RWPE2 (cell line): ENCODE data around the gene KIF3A.

ENCODE experiments used
- ATAC-seq: fragments of 200-7000 bp; cut with Tn5 transposase; 3 replicates; pipeline ENCODE4 v1.9.1; 2021; ENCODE audit warnings: low read depth
- DNase-seq: peaks from one replicate; pipeline ENCODE4 v3.0.0-alpha.2; 2020; ENCODE audit warnings: low spot score
- H3K27ac ChIP-seq: fragments of 450-650 bp; 2 replicates; pipeline ENCODE4 v1.5.1; 2017; ENCODE audit warnings: mild to moderate bottlenecking; ENCODE audit not compliant: poor library complexity, severe bottlenecking
- H3K27me3 ChIP-seq: fragments of 250-450 bp; sonication (Bioruptor Pico); 2 replicates; pipeline ENCODE4 v1.5.1; 2021; ENCODE audit warnings: mild to moderate bottlenecking, moderate library complexity; ENCODE audit not compliant: insufficient read depth, poor library complexity, severe bottlenecking
- H3K36me3 ChIP-seq: fragments of 250-450 bp; sonication (Bioruptor Pico); 2 replicates; pipeline ENCODE4 v1.5.1; 2020; ENCODE audit warnings: low read depth, mild to moderate bottlenecking, moderate library complexity
- H3K4me1 ChIP-seq: fragments of 250-450 bp; sonication (Bioruptor Pico); 2 replicates; pipeline ENCODE4 v1.5.1; 2021; ENCODE audit warnings: mild to moderate bottlenecking, moderate library complexity; ENCODE audit not compliant: insufficient read depth, poor library complexity, severe bottlenecking
- H3K4me3 ChIP-seq: fragments of 250-450 bp; sonication (Bioruptor Pico); 2 replicates; pipeline ENCODE4 v1.5.1; 2021; ENCODE audit warnings: mild to moderate bottlenecking, moderate library complexity; ENCODE audit not compliant: severe bottlenecking
- H3K9me3 ChIP-seq: fragments of 250-450 bp; sonication (Bioruptor Pico); 2 replicates; pipeline ENCODE4 v1.5.1; 2021; ENCODE audit warnings: mild to moderate bottlenecking, moderate library complexity; ENCODE audit not compliant: severe bottlenecking
- TF ChIP-seq, protein P1 (sequence below): fragments of 450-650 bp; IDR thresholded peaks from one replicate; pipeline ENCODE4 v1.5.1; 2017; ENCODE audit warnings: mild to moderate bottlenecking, moderate library complexity; ENCODE audit not compliant: poor library complexity, severe bottlenecking

KIF3A gene

DNA sequence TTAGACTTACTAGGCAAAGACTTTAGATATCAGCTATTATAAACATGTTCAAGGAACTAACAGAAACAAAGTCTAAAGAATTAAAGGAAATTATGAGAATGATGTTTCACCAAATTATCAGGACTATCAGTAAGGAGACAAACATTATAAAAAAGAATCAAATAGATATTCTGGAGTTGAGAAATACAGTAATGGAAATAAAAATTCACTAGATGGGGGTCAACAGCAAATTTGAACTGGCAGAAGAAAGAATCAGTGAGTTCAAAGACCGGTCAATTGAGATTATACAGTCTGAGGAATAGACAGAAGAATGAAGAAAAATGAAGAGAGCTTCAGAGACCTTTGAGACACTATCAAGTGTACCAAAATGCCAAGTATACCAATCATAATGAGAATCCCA lies 89.0 kb downstream of the KIF3A start:
- ATAC-seq = no peak
- H3K4me1 ChIP-seq = no peaks in the 10 kb centered on the region
- H3K27ac ChIP-seq = no peak overlapping the region
- H3K9me3 ChIP-seq = no peaks in the 10 kb centered on the region
- H3K36me3 ChIP-seq = no peaks in the 10 kb centered on the region
- DNase-seq = no peak
- no peaks in the 10 kb centered on the region for H3K27me3 ChIP-seq
- TF ChIP-seq, protein P1, sequence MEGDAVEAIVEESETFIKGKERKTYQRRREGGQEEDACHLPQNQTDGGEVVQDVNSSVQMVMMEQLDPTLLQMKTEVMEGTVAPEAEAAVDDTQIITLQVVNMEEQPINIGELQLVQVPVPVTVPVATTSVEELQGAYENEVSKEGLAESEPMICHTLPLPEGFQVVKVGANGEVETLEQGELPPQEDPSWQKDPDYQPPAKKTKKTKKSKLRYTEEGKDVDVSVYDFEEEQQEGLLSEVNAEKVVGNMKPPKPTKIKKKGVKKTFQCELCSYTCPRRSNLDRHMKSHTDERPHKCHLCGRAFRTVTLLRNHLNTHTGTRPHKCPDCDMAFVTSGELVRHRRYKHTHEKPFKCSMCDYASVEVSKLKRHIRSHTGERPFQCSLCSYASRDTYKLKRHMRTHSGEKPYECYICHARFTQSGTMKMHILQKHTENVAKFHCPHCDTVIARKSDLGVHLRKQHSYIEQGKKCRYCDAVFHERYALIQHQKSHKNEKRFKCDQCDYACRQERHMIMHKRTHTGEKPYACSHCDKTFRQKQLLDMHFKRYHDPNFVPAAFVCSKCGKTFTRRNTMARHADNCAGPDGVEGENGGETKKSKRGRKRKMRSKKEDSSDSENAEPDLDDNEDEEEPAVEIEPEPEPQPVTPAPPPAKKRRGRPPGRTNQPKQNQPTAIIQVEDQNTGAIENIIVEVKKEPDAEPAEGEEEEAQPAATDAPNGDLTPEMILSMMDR = no peak
- H3K4me3 ChIP-seq = no peak overlapping the region

DNA sequence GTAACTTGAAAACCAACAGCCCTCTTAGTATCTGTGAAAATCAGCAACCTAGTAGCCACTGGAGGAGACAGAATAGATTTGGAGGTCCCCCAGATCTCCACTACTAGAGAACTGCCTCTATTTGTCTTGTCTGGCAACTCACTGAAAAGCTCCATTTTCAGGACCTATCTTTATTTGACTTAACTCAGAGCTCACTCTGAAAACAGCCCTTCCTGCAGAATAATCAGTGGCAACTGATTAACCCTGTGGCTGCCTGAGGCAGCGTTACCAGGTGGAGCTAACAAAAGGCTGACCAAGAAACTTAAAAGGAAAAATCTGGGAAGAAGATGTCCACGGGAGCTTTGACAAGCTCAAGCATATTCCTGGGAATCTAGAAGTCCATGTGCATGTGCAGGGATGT lies 89.9 kb downstream of the KIF3A start:
- H3K9me3 ChIP-seq = no peaks in the 10 kb centered on the region
- no peak for DNase-seq
- no peak overlapping the region for H3K4me3 ChIP-seq
- peaks cover 7% of the 10 kb centered on the region for H3K36me3 ChIP-seq
- H3K4me1 ChIP-seq = no peaks in the 10 kb centered on the region
- H3K27me3 ChIP-seq = no peaks in the 10 kb centered on the region
- TF ChIP-seq, protein P1 = no peak
- no peak overlapping the region for H3K27ac ChIP-seq
- no peak for ATAC-seq

DNA sequence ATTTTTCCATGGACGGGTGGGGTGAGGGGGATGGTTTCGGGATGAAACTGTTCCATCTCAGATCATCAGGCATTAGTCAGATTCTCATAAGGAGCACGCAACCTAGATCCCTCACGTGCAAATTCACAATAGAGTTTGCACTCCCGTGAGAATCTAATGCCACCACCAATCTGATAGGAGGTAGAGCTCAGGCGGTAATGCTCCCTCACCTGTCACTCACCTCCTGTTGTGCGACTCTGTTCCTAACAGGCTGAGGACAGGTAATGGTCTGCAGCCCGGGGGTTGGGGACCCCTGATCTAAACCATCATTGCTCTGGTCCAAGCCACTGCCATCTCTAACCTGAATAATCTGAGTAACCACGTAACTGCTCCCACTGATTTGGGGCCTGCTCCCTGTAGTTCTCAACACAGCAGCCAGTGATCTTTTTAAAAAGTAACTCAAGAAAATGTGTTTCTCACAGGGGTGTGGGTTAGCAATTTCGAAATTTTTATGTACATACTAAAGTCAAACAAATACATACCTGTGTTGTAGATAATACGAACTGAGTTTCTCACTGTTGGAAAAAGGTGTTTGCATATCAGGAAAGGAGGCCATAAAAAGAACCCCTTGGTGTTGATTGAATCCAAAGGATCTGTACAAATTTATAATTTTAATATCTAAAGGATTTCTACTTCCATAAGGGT lies 90.6 kb downstream of the KIF3A start:
- no peak for DNase-seq
- Histone ChIP-seq H3K4me1 (no peaks in the 10 kb centered on the region), H3K27me3 (no peaks in the 10 kb centered on the region), H3K9me3 (no peaks in the 10 kb centered on the region), H3K4me3 (no peak overlapping the region), H3K27ac (no peak overlapping the region), H3K36me3 (peaks cover 13% of the 10 kb centered on the region)
- ATAC-seq = no peak
- TF ChIP-seq, protein P1 = no peak

DNA sequence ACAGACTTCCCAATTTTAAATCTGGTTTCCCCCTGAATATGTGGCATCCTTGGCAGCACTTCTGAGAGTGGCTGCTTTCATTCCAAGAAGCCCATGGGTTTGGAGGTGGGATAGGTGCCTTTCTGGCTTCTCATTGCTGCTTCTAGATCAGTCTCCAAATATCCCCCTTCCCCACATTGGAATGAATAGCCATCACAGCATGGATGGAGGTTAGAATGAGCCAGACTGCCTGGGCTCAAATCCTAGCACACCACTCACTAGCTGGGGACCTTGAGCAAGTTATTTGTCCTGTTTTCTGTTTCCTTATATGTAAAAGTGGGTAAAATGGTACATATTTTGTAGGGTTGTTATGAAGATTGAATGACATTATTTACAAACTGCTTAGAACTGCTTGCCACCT lies 93.2 kb downstream of the KIF3A start:
- Histone ChIP-seq H3K36me3 (peaks cover 36% of the 10 kb centered on the region), H3K9me3 (no peaks in the 10 kb centered on the region), H3K27ac (no peak overlapping the region), H3K4me1 (no peaks in the 10 kb centered on the region), H3K4me3 (no peak overlapping the region), H3K27me3 (no peaks in the 10 kb centered on the region)
- no peak for DNase-seq
- TF ChIP-seq, protein P1 = no peak
- no peak for ATAC-seq
